GM21367 (cell line): Measurements from ENCODE around the gene DCTN3.
"Not testable (repeated sequence)": the region's sequence is repeated elsewhere in the genome, so short reads cannot be mapped to it uniquely, and the experiment has no call there.

Experiments
- ATAC-seq: cut with Tn5 transposase; IDR thresholded peaks from one replicate; pipeline ENCODE4 v1.9.1; 2021; ENCODE audit not compliant: unreplicated experiment

Gene DCTN3

GRCh38 chr9:34647084-34647403 lies 26.7 kb upstream of the DCTN3 start:
- no peak for ATAC-seq

- peak; percentile 69 for ATAC-seq
These were observed 26.2 kb upstream of the DCTN3 start, which contains the start of gene GALT for GRCh38 chr9:34646211-34647083. Gene GALT (plus strand): TSS chr9:34646675. CDS start chr9:34646705, 30 bp downstream.

GRCh38 chr9:34644766-34645314 lies 24.5 kb upstream of the DCTN3 start:
- ATAC-seq: no peak

GRCh38 chr9:34642679-34643078 lies 22.4 kb upstream of the DCTN3 start:
- ATAC-seq: no peak

- ATAC-seq: not testable (repeated sequence)
These were observed 19.0 kb upstream of the DCTN3 start for GRCh38 chr9:34639322-34639721.

- ATAC-seq: no peak
These were observed 17.8 kb upstream of the DCTN3 start for GRCh38 chr9:34638138-34638445.

GRCh38 chr9:34637356-34638137 lies 17.3 kb upstream of the DCTN3 start, which contains the start of gene SIGMAR1:
Gene SIGMAR1 (minus strand): TSS chr9:34637787. CDS start chr9:34637697, 90 bp downstream.
- ATAC-seq: peak; percentile 69

GRCh38 chr9:34636791-34637355 lies 16.6 kb upstream of the DCTN3 start:
- ATAC-seq: peak; percentile 8

- ATAC-seq: no peak
These were observed 15.3 kb upstream of the DCTN3 start for GRCh38 chr9:34635556-34635955.

- no peak for ATAC-seq
These were observed 14.4 kb upstream of the DCTN3 start for GRCh38 chr9:34634551-34635248.

GRCh38 chr9:34633851-34634550 lies 13.7 kb upstream of the DCTN3 start:
- ATAC-seq: no peak

- no peak for ATAC-seq
These were observed 12.9 kb upstream of the DCTN3 start for GRCh38 chr9:34633166-34633565.

GRCh38 chr9:34630402-34631154 lies 10.3 kb upstream of the DCTN3 start:
- ATAC-seq: no peak

GRCh38 chr9:34629491-34629808 lies 9.2 kb upstream of the DCTN3 start:
- no peak for ATAC-seq

GRCh38 chr9:34628656-34629490 lies 8.6 kb upstream of the DCTN3 start, which contains the start of gene ARID3C:
Gene ARID3C (minus strand): TSS chr9:34629066. CDS start chr9:34628014, 1,052 bp downstream.
- no peak for ATAC-seq

GRCh38 chr9:34627716-34628655 lies 7.7 kb upstream of the DCTN3 start:
- no peak for ATAC-seq

GRCh38 chr9:34625186-34625486 lies 4.8 kb upstream of the DCTN3 start:
- ATAC-seq: no peak
